ENCODE data around the gene RIOK1.

The RIOK1 gene

DNA sequence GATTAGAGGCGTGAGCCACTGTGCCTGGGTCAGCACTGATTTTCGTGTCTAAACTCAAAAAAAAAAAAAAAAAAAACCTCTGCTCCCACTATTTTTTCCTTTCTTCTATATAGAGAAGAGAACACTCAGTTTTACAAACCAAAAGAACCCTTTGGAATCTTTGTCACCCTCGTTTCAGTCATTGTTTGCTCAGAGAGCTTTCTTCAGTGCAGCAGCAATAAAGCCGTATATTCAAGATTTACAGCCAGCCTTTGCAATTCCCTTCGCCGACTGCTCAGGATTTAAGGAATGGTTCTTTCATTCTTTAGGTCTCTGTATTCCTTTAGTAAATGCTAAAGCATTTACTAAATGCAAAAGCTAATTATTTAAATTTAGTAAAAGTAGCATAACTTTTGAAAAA is 20.1 kb downstream of the RIOK1 start:
- DNase-seq (ENCODE audit: low read depth, low spot score): no peak

DNA sequence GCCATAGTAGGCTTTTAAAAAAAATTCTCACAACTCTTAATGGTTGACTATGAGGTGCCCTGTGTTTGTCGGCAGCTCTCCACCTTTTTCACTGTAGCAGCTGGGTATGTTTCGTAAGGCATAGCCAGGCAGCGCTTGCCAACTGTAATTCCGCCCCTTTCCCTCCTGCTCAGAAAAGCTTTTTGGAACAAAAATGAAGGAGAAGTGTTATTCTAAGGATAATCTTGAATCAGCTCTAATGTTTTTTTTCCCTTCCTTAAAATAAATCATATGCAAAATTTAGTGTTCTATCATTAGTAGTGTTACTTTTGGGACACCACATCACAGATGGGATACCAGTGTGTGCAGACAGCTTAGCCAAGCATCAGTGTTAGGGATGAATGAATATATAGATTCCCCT is 21.2 kb downstream of the RIOK1 start:
- DNase-seq (ENCODE audit: low read depth, low spot score): no peak

DNA sequence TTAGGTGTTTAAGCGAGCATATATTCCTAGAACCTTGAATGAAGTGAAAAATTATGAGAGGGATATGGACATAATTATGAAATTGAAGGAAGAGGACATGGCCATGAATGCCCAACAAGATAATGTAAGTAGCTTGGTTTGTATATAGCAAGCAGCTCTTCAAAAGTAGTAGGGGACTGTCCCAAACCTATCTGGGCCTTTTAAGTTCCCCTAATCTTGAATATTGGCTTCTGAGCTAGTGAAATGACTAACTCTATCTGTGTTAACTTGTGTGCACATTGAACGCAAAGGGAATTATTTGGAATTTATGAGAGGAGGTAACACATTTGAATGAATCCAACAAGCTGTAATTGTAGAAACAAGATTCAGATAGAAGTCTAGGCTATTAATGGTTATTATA is 21.7 kb downstream of the RIOK1 start:
- DNase-seq (ENCODE audit: low read depth, low spot score): no peak

DNA sequence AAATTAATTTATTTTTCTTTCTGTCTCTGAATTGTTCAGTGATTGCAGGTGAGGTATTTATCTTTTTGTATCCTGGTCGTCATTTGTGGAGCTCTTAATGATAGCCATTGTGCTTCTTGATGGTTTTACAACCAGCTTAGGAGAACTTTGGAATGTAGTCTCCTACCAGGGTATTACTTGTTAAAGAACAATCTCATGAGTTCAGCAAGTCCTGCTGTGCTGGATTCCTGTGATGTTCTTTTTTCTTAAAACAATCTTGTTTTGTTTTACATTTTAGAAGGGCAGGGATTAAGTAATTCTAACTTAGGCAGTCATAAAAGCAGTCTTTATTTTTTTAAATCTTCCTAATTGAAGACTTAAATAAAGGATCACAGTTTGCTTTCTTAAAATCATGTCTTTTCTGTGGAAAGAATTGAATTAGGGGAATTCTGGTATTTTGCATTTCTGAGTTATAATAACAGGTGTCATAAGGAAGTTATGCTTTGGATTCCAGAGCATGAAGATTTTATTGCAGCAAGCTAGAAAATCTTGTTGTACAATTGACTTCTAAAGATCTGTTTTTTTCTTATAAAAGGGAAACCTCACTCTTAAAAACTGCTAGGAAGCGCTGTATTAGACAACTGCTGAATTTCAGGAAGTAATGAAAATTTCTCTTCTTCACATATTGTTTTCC is 23.7 kb downstream of the RIOK1 start:
- DNase-seq (ENCODE audit: low read depth, low spot score): no peak

DNA sequence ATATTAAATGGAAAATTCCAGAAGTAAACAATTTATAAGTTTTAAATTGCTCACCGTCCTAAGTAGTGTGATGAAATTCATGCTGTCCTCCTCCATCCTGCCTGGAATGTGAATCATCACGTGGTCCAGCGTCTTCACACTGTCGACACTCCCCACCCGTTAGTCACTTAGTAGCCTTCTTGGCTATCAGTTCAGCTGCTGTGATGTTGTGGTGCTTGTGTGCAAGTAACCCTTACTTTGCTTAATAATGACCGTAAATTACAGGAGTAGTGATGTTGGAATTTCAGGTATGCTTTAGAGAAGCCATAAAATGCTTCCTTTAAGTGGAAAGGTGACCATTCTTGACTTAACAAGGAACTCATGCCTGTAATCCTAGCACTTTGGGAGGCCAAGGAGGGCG is 25.2 kb downstream of the RIOK1 start:
- no peak for DNase-seq (ENCODE audit: low read depth, low spot score)

DNA sequence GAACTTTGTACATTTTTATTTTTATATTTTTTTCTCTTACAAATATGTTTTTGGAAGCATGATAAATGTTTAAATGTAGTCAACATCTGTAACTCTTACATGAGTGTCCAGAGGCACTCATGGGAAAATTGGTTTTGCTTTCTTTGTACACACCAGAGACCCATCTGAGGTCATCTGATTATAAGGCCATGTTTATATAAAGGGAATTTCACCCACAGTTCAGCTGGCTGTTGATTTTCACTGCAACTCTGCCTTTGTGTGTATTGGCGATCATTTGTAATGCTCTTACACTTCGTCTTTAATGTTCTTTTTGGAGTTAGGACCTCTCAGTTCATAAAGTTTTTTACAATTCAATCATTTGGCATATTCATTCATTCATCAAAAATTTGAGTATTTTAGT is 28.1 kb downstream of the RIOK1 start:
- no peak for DNase-seq (ENCODE audit: low read depth, low spot score)

DNA sequence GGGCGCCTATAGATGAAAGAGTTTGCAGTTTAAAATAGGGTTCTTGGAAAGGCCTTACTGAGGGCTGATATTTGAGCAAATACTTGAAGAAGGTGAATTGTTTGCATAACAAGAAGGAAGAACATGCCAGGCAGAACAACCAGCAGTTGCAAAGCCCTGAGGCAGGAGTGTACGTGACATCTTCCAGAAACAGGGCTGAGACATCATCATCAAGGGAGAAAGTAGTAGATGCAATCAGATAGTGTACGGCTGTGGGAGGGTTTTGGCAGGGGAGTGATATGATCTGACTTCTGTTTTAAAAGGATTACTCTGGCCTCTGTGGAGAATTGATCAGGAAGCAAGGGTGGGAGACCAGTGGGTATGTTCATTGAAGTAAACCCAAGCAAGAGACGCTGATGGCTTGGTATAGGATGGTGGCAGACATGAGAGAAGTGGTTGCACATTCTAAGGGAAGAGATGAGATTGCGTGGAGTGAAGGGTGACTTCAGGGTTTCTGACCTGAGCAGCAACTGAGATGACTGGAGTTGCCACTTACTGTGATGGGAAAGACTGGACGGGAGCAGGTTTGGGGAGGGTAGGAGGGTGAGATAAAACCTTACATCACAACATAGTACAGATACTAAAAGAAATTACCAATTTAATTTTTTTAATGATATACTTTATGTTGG is 28.8 kb downstream of the RIOK1 start:
- DNase-seq (ENCODE audit: low read depth, low spot score): no peak

DNA sequence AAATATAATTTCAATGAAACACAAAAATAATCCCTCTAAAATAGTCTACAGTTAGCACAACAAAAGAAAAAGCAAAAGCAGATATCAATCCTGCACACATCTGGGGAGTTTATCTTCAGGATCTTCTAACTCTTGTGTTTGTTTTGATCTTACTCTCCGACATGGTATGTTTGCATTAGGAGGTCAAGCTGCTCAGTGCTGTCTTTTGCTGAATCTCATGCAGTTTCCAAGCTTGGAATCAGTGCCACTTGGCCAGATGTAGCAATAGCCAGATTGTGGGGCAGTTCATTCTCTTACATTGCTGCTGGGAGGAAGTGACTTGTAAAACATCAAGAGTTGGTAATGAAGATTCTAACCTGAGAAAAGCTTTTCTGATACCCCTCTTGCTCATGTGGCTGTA is 29.5 kb downstream of the RIOK1 start:
- DNase-seq (ENCODE audit: low read depth, low spot score): no peak

DNA sequence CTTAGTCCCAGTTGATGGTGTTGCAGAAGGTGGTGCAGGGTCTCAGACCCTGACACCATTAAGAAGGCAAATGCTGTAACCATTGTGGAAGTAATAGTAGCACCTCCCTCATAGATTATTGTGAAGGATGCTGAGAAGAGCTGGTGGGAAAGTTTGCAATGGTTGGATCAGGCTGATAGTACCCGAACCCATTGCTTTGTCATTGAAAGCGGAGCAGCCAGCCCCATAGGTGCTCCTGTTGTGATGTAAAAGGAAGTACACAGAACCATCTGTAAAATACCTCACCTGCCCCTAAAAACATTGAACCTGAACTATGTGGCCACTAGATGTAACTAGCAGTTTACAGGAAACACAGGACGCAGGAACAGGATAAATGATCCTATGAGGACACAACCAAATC is 31.5 kb downstream of the RIOK1 start:
- no peak for DNase-seq (ENCODE audit: low read depth, low spot score)

DNA sequence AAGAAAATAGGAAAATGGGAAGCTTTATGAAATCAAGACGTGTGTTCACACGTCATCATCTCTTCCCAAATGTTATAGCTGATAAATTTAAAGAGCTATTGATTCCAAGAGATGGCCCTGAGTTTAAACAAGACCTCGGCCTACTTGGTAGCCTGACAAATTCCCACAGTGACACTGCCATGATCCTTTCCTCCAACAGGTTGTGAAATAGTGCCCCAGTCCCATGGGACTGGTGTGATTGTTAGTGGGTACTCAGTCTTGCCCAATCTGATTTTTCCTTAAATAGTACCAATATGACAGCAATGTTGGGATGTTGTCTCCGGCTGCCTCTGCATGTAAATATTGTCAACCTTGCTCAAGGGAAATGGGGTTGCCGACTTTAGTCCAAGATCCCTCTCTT is 34.5 kb downstream of the RIOK1 start:
- DNase-seq (ENCODE audit: low read depth, low spot score): no peak

DNA sequence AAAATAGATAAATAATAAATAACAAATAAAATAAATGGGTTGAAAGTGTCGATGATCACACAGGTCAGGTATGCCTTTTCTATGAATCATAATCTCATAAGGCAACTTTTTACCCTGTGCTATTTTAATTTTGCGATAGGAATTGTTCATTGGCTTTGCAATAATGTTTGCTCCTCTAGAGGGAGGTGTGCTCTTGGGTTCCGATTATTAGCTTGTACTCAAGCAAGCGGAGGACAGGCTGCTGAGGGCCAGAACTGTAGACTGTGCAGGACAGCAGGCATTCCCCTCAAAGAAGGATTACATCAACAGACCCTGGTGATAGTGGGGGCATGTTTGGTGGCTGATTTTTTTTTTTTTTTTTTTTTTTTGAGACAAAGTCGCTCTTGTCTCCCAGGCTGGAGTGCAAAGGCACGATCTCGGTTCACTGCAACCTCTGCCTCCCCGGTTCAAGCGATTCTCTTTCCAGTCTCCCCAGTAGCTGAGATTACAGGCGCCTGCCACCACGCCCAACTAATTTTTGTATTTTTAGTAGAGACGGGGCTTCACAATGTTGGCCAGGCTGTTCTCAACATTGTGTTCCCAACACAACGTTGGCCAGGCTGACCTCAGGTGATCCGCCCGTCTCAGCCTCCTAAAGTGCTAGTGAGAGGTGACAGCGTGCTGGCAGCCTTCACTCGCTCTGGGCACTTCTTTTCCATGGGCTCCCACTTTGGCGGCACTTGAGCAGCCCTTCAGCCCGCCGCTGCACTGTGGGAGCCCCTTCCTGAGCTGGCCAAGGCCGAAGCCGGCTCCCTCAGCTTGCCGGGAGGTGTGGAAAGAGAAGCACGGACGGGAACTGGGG is 35.6 kb downstream of the RIOK1 start:
- no peak for DNase-seq (ENCODE audit: low read depth, low spot score)

DNA sequence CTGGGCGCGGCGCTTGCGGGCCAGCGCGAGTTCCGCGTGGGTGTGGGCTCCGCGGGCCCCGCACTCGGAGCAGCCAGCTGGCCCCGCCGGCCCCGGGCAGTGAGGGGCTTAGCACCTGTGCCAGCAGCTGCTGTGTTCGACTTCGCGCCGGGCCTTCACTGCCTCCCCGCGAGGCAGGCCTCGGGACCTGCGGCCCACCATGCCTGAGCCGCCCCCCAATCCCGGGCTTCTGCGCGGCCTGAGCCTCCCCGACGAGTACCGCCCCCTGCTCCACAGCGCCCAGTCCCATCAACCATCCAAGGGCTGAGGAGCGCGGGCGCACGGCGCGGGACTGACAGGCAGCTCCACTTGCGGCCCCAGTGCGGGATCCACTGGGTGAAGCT is 36.2 kb downstream of the RIOK1 start:
- no peak for DNase-seq (ENCODE audit: low read depth, low spot score)

DNA sequence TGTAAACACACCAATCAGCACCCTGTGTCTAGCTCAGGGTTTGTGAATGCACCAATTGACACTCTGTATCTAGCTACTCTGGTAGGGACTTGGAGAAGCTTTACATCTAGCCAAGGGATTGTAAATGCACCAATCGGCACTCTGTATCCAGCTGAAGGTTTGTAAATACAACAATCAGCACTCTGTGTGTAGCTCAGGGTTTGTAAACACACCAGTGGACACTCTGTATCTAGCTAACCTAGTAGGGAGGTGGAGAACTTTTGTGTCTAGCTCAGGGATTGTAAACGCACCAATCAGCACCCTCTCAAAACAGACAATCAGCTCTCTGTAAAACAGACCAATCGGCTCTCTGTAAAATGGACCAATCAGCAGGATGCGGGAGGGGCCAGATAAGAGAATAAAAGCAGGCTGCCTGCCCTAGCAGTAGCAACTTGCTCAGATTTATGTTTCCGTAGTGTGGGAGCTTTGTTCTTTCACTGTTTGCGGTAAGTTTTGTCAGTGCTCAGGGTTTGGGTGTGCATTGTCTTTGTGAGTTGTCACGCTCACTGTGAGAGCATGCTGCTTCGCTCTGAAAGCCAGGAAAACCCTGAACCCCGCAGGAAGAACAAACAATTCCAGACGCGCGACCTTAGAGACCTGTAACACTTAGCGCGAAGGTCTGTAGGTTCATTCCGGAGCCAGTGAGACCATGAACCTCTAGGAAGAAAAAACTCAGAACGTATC is 37.0 kb downstream of the RIOK1 start:
- DNase-seq (ENCODE audit: low read depth, low spot score): no peak

DNA sequence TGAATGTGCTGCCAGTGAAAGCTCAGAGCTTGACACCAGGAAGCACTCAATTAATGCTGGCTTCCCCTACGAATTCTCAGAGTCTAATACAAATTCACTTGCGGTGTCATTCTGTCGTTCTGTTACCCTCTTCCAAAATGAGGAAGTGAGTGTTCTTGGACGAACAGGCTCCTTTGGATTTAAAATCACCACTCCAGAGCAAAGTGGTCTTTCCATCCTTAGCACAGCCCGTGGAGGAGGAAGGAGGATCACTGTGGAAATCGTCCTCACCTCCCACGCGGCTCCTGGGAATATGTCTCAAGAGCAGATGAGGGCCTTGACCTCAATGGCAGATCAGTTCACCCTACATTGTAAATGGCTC is 41.7 kb downstream of the RIOK1 start:
- DNase-seq (ENCODE audit: low read depth, low spot score): no peak

DNA sequence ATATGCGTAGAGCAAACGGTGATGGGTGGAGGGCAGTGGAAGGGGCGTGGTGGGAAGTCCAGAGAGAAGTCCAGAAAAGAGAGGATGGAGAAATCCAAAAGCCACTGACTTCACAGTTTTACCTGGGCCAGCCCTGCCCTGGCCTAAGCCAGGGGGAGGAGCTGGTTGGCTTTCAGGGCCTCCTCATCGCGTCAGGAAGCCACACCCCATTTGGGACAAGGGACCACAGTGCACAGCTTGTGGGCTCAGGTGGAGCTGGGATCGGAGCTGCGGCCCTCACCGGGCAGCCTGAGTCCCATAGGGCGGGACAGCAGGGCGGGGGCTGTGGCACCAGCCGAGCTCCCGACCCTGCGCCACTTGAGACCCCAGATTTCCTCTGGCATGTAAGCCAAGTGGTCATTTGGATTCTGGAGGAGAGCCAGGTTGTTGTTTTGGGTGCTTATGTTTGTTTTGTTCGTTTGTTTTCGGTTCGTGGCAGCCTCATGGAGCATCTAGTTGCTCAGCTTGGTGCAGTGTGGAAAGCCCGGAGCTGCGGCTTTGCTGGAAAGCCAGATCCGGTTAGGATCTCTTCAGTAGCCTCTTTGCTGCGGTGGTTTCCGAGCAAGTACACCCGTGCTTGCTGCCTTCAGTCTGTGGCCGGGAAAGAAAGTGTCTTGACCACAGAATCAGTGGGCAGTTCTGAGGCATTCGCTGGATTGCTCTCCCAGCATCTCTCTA is 42.2 kb downstream of the RIOK1 start:
- DNase-seq (ENCODE audit: low read depth, low spot score): no peak

DNA sequence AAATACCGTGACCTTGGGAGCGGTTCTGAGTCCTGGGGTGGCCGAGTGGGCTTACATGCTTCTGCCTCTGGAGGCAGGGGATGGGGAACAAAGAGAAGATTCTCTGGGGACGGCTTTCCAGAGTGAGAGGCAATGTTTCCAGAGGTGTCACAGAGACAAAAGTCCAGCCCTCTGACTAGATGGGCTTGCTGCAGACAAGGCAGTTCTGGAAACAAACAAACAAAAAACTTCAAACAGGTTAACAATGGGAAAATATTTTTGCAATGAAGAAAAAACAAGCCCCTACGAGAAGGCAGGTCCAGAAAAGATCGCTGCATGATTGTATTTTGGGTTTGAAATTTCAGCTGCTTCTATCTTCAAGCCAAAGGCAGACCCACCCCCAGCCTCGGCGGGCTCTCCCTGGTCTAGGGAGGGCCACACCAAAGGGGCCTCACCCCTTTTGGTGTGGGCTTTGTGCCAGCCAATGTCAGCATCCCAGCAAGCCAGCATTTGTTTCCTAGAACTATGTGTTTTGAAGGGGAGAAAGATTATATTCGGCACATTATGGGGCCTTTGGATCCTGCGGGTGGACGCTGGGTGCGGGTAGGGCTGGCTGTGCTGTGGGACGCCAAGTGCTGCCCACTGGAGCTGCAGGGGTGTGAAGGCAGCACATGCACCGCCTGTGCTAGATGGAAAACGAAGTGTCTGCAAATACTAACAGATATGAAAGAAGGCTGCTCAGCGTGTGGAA is 42.9 kb downstream of the RIOK1 start:
- DNase-seq (ENCODE audit: low read depth, low spot score): no peak

DNA sequence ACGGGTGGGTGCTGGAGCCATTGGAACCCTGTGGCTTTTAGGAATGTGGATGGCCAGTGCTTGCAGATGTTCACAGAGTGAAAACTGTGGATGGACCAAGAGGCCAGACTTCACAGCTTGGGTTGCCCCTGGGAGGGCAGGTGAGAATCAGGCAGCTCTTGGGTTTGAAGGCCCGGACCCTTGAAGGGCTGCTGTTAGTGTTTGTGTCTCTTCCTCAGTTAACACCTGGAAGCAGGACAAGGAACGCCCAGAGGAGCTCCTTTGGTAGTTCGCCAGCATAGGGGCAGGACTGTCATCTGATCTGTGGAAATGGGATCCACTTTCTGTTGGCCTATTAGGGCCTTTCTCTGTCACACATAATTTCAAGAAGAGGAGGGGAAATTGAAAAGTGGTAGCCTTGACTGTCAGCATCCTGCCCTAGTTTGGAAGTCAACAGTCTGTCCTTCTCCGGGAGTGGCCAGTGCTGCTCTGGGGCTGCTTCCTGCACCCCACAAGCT is 43.6 kb downstream of the RIOK1 start:
- no peak for DNase-seq (ENCODE audit: low read depth, low spot score)

DNA sequence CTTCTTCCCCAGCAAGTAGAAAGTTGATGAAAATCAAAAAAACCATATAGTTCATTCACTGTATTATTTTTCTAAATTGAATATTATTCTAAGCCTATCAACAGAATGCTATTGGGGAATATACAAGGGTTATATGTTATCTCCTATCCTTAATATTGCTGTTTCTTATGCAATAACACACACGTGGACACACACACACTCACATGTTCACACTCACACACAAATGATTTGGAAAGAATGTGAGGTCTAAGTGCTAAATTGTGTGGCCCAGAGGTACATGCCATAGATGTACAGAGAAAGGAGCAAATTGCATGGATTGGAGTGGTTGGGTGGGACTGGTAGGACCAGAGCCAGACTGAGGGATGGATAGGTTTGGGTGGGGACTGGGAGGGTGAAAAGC is 45.1 kb downstream of the RIOK1 start:
- DNase-seq (ENCODE audit: low read depth, low spot score): no peak

DNA sequence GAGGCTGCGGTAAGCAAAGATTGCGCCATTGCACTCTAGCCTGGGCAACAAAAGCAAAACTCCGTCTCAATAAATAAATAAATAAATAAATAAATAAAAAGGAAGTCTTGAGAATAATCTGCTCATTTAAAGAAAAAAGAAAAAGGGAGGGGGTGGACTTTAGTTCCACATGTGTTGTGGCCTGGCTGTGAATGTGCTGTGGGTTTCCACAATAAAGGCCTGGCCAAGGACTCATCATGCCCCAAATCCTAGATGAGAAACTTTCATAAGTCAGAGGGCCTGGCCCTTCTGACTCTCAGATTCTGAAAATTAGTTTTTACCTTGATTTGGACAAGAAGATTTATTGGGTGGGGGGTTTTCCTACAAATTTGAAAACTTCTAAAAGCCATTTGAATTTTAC is 48.4 kb downstream of the RIOK1 start:
- DNase-seq (ENCODE audit: low read depth, low spot score): no peak

DNA sequence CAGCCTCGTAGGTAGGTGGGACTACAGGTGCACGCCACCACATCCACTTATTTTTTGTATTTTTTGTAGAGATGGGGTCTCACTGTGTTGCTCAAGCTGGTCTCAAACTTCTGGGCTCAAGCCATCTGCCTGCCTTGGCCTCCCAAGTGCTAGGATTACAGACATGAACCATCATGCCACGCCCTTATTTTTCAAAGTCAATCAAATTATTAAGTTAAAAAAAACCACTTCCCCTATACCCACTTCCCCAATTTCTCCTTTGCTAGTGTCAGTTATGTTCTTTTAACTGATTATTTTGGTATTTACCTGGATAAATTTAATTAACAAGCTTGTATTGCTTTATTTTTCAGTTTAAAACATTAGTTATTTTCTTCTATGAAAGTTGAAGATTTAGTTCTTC is 49.6 kb downstream of the RIOK1 start:
- DNase-seq (ENCODE audit: low read depth, low spot score): no peak

DNA sequence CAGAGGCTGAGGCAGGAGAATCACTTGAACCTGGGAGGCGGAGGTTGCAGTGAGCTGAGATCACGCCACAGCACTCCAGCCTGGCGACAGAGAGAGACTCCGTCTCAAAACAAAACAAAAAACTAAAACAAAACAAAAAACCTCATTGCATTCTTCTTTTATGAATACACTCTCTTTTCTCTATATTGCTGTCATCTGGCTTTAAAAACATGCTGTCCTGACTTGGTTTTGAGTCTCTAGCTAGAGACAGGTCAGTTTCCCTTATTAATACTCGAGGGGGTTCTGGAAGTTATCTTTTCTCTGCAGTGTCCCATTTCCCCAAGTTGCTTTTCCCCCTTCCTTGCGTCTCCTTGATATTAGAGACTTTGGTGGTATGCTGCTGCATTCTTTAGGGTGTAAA is 50.9 kb downstream of the RIOK1 start:
- no peak for DNase-seq (ENCODE audit: low read depth, low spot score)
